AG04449 (cell line): ENCODE results near the gene PEAR1.
A peak's percentile ranks its signal among the peaks of the same experiment; 100 is the strongest.

Source experiments
- CTCF ChIA-PET: fragments of 350-600 bp; formaldehyde crosslinking; extraction: SDS; loops from one replicate; lab custom pipeline; 2021; ENCODE audit warnings: antibody characterized with exemption; lab: Yijun Ruan, JAX
- POLR2A ChIA-PET: fragments of 400-600, 350-600 bp; formaldehyde crosslinking; extraction: SDS; loops from one replicate; lab custom pipeline; 2020; ENCODE audit warnings: antibody characterized with exemption, inconsistent platforms; lab: Yijun Ruan, JAX
- DNase-seq: peaks from one replicate; pipeline ENCODE4 v3.0.0-alpha.2; 2010; ENCODE audit warnings: low read depth, low spot score
- H3K4me3 ChIP-seq: 2 replicates; pipeline ENCODE4 v1.5.1; 2011; ENCODE audit warnings: low read depth, mild to moderate bottlenecking, control low read depth, low read length
- CTCF ChIP-seq: IDR thresholded peaks from one replicate; pipeline ENCODE4 v1.5.1; 2011; ENCODE audit warnings: mild to moderate bottlenecking, moderate library complexity, low read length, control low read depth, inconsistent platforms; ENCODE audit not compliant: insufficient read depth; ENCODE audit errors: missing control alignments

The PEAR1 gene

GRCh38 chr1:156894001-156894400 lies 483 bp downstream of the PEAR1 start:
- peak overlapping the region; percentile 72 for H3K4me3 ChIP-seq

GRCh38 chr1:156894711-156895454 lies 1.4 kb downstream of the PEAR1 start:
- no peak for DNase-seq
- H3K4me3 ChIP-seq: peak overlapping the region; percentile 72
- POLR2A ChIA-PET: no interaction called here
- CTCF ChIA-PET: interaction anchor here (0.6 to 23.6 kb wide), 14 partner anchors 19 to 235 kb away, joined by 3 to 678 read pairs (median 4); partner anchors contain the start of genes ISG20L2, LRRC71, METTL25B and NTRK1
- TF ChIP-seq CTCF: no peak

More at GRCh38 chr1:156894001-156894400, 483 bp downstream of the PEAR1 start:
- no peak for DNase-seq
- no peak for TF ChIP-seq CTCF
- ChIA-PET CTCF (interaction anchor here (1.1 to 23.6 kb wide), 11 partner anchors 7 to 216 kb away, joined by 4 to 678 read pairs (median 49); partner anchors contain the start of genes ISG20L2, LRRC71, METTL25B and NES), POLR2A (no interaction called here)

DNA sequence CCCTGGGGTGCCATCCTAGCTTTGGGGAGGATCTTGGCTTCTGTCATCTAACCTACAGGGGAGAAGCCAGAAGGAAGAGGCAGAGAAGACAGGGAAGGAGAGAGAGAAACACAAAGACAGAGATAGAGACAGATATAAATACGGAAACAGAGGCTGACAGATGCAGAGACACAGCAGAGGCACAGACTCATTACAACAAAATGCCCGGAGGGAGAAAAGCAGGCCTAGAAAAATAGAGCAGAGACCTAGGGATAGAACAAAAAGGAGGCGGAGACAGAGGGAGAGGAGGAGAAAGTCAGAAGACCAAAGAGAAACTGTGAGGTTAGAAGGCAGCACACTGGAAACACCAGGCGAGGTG lies 1.9 kb downstream of the PEAR1 start:
- no peak for DNase-seq
- peak overlapping the region; percentile 72 for H3K4me3 ChIP-seq
- ChIA-PET POLR2A (no interaction called here), CTCF (interaction anchor here (1.1 to 23.6 kb wide), 10 partner anchors 19 to 236 kb away, joined by 3 to 678 read pairs (median 4); partner anchors contain the start of genes ISG20L2, LRRC71, METTL25B and NTRK1)
- TF ChIP-seq CTCF: no peak

GRCh38 chr1:156895927-156896326 lies 2.4 kb downstream of the PEAR1 start:
- CTCF ChIA-PET: interaction anchor here (3.2 to 23.6 kb wide), 3 partner anchors 29 to 206 kb away, joined by 21 to 678 read pairs (median 226); partner anchors contain the start of genes ISG20L2, LRRC71 and METTL25B
- DNase-seq: no peak
- peak overlapping the region; percentile 72 for H3K4me3 ChIP-seq
- no peak for TF ChIP-seq CTCF
- POLR2A ChIA-PET: interaction anchor here (1.0 to 1.4 kb wide), 2 partner anchors 21 to 168 kb away, joined by 3 to 4 read pairs; partner anchors contain the start of genes ISG20L2 and METTL25B

GRCh38 chr1:156896490-156897033 lies 3.0 kb downstream of the PEAR1 start:
- TF ChIP-seq CTCF: no peak
- ChIA-PET CTCF (interaction anchor here (1.2 to 23.6 kb wide), 3 partner anchors 28 to 206 kb away, joined by 4 to 678 read pairs (median 21); partner anchors contain the start of gene LRRC71), POLR2A (interaction anchor here (0.8 to 1.4 kb wide), 4 partner anchors 16 to 212 kb away, joined by 3 to 4 read pairs (median 3); partner anchors contain the start of genes ISG20L2 and METTL25B)
- peak; percentile 72 for DNase-seq
- peak overlapping the region; percentile 34 for H3K4me3 ChIP-seq
